Stimulated activated memory B cell treated with anti-CD40 and anti-IgM and Interleukin-4, amounts not matched to agents 10 μg/mL and 1 μg/mL and 100 μg/mL, for 72 hours (primary cell): ENCODE results near the gene AKT3.
"Not testable (repeated sequence)": the region's sequence is repeated elsewhere in the genome, so short reads cannot be mapped to it uniquely, and the experiment has no call there.

Experiments used
- ATAC-seq: fragments of 150-1000 bp; cut with Tn5 transposase; 2 replicates; pipeline ENCODE4 v1.10.0; 2021
- H3K27ac Mint-ChIP-seq: one replicate; pipeline ENCODE4 v1.8.0; 2022; ENCODE audit warnings: mild to moderate bottlenecking, mixed read lengths
- H3K27me3 Mint-ChIP-seq: one replicate; pipeline ENCODE4 v1.8.0; 2022; ENCODE audit warnings: mixed read lengths
- H3K36me3 Mint-ChIP-seq: one replicate; pipeline ENCODE4 v1.8.0; 2022; ENCODE audit warnings: mixed read lengths
- H3K4me1 Mint-ChIP-seq: one replicate; pipeline ENCODE4 v1.8.0; 2022; ENCODE audit warnings: mixed read lengths
- H3K4me3 Mint-ChIP-seq: one replicate; pipeline ENCODE4 v1.8.0; 2022; ENCODE audit warnings: mild to moderate bottlenecking, moderate library complexity, mixed read lengths
- H3K9me3 Mint-ChIP-seq: one replicate; pipeline ENCODE4 v1.8.0; 2022; ENCODE audit warnings: mixed read lengths

Gene AKT3

GRCh38 chr1:243686159-243686558 is 163.9 kb downstream of the AKT3 start:
- H3K4me1 Mint-ChIP-seq: peaks cover 5% of the 10 kb centered on the region
- H3K36me3 Mint-ChIP-seq: peaks cover 51% of the 10 kb centered on the region
- ATAC-seq: no peak
- H3K27me3 Mint-ChIP-seq: no peaks in the 10 kb centered on the region
- no peak overlapping the region for H3K4me3 Mint-ChIP-seq
- H3K27ac Mint-ChIP-seq: no peak overlapping the region
- H3K9me3 Mint-ChIP-seq: peaks cover 2% of the 10 kb centered on the region

GRCh38 chr1:243680860-243681259 is 169.2 kb downstream of the AKT3 start:
- H3K27ac Mint-ChIP-seq: no peak overlapping the region
- peaks cover 48% of the 10 kb centered on the region for H3K36me3 Mint-ChIP-seq
- H3K4me3 Mint-ChIP-seq: no peak overlapping the region
- H3K9me3 Mint-ChIP-seq: peaks cover 2% of the 10 kb centered on the region
- peaks cover 3% of the 10 kb centered on the region for H3K4me1 Mint-ChIP-seq
- ATAC-seq: no peak
- H3K27me3 Mint-ChIP-seq: no peaks in the 10 kb centered on the region

- H3K4me3 Mint-ChIP-seq: no peak overlapping the region
- peaks cover 5% of the 10 kb centered on the region for H3K4me1 Mint-ChIP-seq
- no peak overlapping the region for H3K27ac Mint-ChIP-seq
- H3K36me3 Mint-ChIP-seq: peaks cover 40% of the 10 kb centered on the region
- peaks cover 3% of the 10 kb centered on the region for H3K9me3 Mint-ChIP-seq
- ATAC-seq: no peak
- no peaks in the 10 kb centered on the region for H3K27me3 Mint-ChIP-seq
Observed at GRCh38 chr1:243672539-243673074, 177.4 kb downstream of the AKT3 start.

- no peak for ATAC-seq
- Mint-ChIP-seq H3K27me3 (no peaks in the 10 kb centered on the region), H3K9me3 (peaks cover 8% of the 10 kb centered on the region), H3K4me3 (no peak overlapping the region), H3K27ac (peak overlapping the region; percentile 56), H3K4me1 (peaks cover 11% of the 10 kb centered on the region), H3K36me3 (peaks cover 53% of the 10 kb centered on the region)
Observed at GRCh38 chr1:243667591-243667990, 182.5 kb downstream of the AKT3 start.

GRCh38 chr1:243667133-243667532 is 182.9 kb downstream of the AKT3 start:
- peaks cover 51% of the 10 kb centered on the region for H3K36me3 Mint-ChIP-seq
- ATAC-seq: no peak
- peak overlapping the region; percentile 56 for H3K27ac Mint-ChIP-seq
- peaks cover 8% of the 10 kb centered on the region for H3K9me3 Mint-ChIP-seq
- no peaks in the 10 kb centered on the region for H3K27me3 Mint-ChIP-seq
- H3K4me1 Mint-ChIP-seq: peaks cover 11% of the 10 kb centered on the region
- H3K4me3 Mint-ChIP-seq: no peak overlapping the region

GRCh38 chr1:243663651-243664050 is 186.4 kb downstream of the AKT3 start:
- no peak for ATAC-seq
- H3K27me3 Mint-ChIP-seq: no peaks in the 10 kb centered on the region
- H3K4me1 Mint-ChIP-seq: peaks cover 11% of the 10 kb centered on the region
- H3K36me3 Mint-ChIP-seq: peaks cover 60% of the 10 kb centered on the region
- no peak overlapping the region for H3K4me3 Mint-ChIP-seq
- peaks cover 10% of the 10 kb centered on the region for H3K9me3 Mint-ChIP-seq
- H3K27ac Mint-ChIP-seq: no peak overlapping the region

- H3K36me3 Mint-ChIP-seq: peaks cover 60% of the 10 kb centered on the region
- H3K9me3 Mint-ChIP-seq: not testable (repeated sequence)
Observed at GRCh38 chr1:243662169-243662568, 187.9 kb downstream of the AKT3 start.

GRCh38 chr1:243658594-243659105 is 191.4 kb downstream of the AKT3 start:
- no peaks in the 10 kb centered on the region for H3K4me1 Mint-ChIP-seq
- peaks cover 52% of the 10 kb centered on the region for H3K36me3 Mint-ChIP-seq
- no peaks in the 10 kb centered on the region for H3K27me3 Mint-ChIP-seq
- H3K27ac Mint-ChIP-seq: no peak overlapping the region
- no peak for ATAC-seq
- H3K4me3 Mint-ChIP-seq: no peak overlapping the region
- peaks cover 2% of the 10 kb centered on the region for H3K9me3 Mint-ChIP-seq

More at GRCh38 chr1:243662169-243662568, 187.9 kb downstream of the AKT3 start:
- not testable (repeated sequence) for ATAC-seq, H3K4me3 Mint-ChIP-seq, H3K4me1 Mint-ChIP-seq, H3K27me3 Mint-ChIP-seq, H3K27ac Mint-ChIP-seq

GRCh38 chr1:243657793-243658192 is 192.2 kb downstream of the AKT3 start:
- no peak for ATAC-seq
- Mint-ChIP-seq H3K9me3 (peaks cover 2% of the 10 kb centered on the region), H3K4me1 (no peaks in the 10 kb centered on the region), H3K4me3 (no peak overlapping the region), H3K36me3 (peaks cover 52% of the 10 kb centered on the region), H3K27ac (no peak overlapping the region), H3K27me3 (no peaks in the 10 kb centered on the region)

GRCh38 chr1:243649530-243649929 is 200.5 kb downstream of the AKT3 start:
- H3K4me1 Mint-ChIP-seq, H3K27me3 Mint-ChIP-seq, ATAC-seq, H3K27ac Mint-ChIP-seq, H3K4me3 Mint-ChIP-seq: not testable (repeated sequence)
- peaks cover 11% of the 10 kb centered on the region for H3K9me3 Mint-ChIP-seq
- peaks cover 66% of the 10 kb centered on the region for H3K36me3 Mint-ChIP-seq

GRCh38 chr1:243646841-243647240 is 203.2 kb downstream of the AKT3 start:
- H3K27me3 Mint-ChIP-seq: no peaks in the 10 kb centered on the region
- no peaks in the 10 kb centered on the region for H3K4me1 Mint-ChIP-seq
- H3K27ac Mint-ChIP-seq: no peak overlapping the region
- no peak for ATAC-seq
- no peak overlapping the region for H3K4me3 Mint-ChIP-seq
- H3K9me3 Mint-ChIP-seq: peaks cover 8% of the 10 kb centered on the region
- peaks cover 59% of the 10 kb centered on the region for H3K36me3 Mint-ChIP-seq

- peaks cover 51% of the 10 kb centered on the region for H3K36me3 Mint-ChIP-seq
- no peaks in the 10 kb centered on the region for H3K9me3 Mint-ChIP-seq
- ATAC-seq: no peak
- no peak overlapping the region for H3K4me3 Mint-ChIP-seq
- H3K27me3 Mint-ChIP-seq: no peaks in the 10 kb centered on the region
- H3K4me1 Mint-ChIP-seq: no peaks in the 10 kb centered on the region
- no peak overlapping the region for H3K27ac Mint-ChIP-seq
Observed at GRCh38 chr1:243645281-243645680, 204.8 kb downstream of the AKT3 start.

GRCh38 chr1:243642936-243643335 is 207.1 kb downstream of the AKT3 start:
- Mint-ChIP-seq H3K9me3 (no peaks in the 10 kb centered on the region), H3K27ac (no peak overlapping the region), H3K36me3 (peaks cover 41% of the 10 kb centered on the region), H3K27me3 (no peaks in the 10 kb centered on the region), H3K4me1 (peaks cover 16% of the 10 kb centered on the region), H3K4me3 (no peak overlapping the region)
- ATAC-seq: no peak

GRCh38 chr1:243639027-243639658 is 210.9 kb downstream of the AKT3 start:
- Mint-ChIP-seq H3K4me3 (no peak overlapping the region), H3K36me3 (peaks cover 49% of the 10 kb centered on the region), H3K27ac (no peak overlapping the region), H3K9me3 (no peaks in the 10 kb centered on the region), H3K27me3 (no peaks in the 10 kb centered on the region), H3K4me1 (peaks cover 18% of the 10 kb centered on the region)
- ATAC-seq: no peak

GRCh38 chr1:243638186-243638585 is 211.9 kb downstream of the AKT3 start:
- H3K27ac Mint-ChIP-seq: no peak overlapping the region
- no peak for ATAC-seq
- H3K9me3 Mint-ChIP-seq: no peaks in the 10 kb centered on the region
- H3K27me3 Mint-ChIP-seq: no peaks in the 10 kb centered on the region
- peaks cover 18% of the 10 kb centered on the region for H3K4me1 Mint-ChIP-seq
- H3K4me3 Mint-ChIP-seq: no peak overlapping the region
- peaks cover 52% of the 10 kb centered on the region for H3K36me3 Mint-ChIP-seq

GRCh38 chr1:243628476-243628907 is 221.6 kb downstream of the AKT3 start:
- Mint-ChIP-seq H3K4me1 (no peaks in the 10 kb centered on the region), H3K36me3 (peaks cover 84% of the 10 kb centered on the region), H3K27me3 (no peaks in the 10 kb centered on the region), H3K27ac (no peak overlapping the region), H3K4me3 (no peak overlapping the region), H3K9me3 (peaks cover 3% of the 10 kb centered on the region)
- no peak for ATAC-seq
